ENCODE results near the gene PRKCB.

PRKCB gene

GRCh38 chr16:24152826-24153225 is 317.0 kb downstream of the PRKCB start:
- no peak for DNase-seq (ENCODE audit: low read depth in 2 of 3, low spot score in 2 of 3)

GRCh38 chr16:24156777-24157176 is 321.0 kb downstream of the PRKCB start:
- DNase-seq (ENCODE audit: low read depth in 2 of 3, low spot score in 2 of 3): no peak

- DNase-seq (ENCODE audit: low read depth in 2 of 3, low spot score in 2 of 3): no peak
Observed at GRCh38 chr16:24163935-24164334, 328.2 kb downstream of the PRKCB start.

GRCh38 chr16:24164416-24164815 is 328.6 kb downstream of the PRKCB start:
- no peak for DNase-seq (ENCODE audit: low read depth in 2 of 3, low spot score in 2 of 3)

GRCh38 chr16:24165273-24165672 is 329.5 kb downstream of the PRKCB start:
- no peak for DNase-seq (ENCODE audit: low read depth in 2 of 3, low spot score in 2 of 3)

- DNase-seq (ENCODE audit: low read depth in 2 of 3, low spot score in 2 of 3): no peak
Observed at GRCh38 chr16:24166661-24167528, 331.1 kb downstream of the PRKCB start.

- no peak for DNase-seq (ENCODE audit: low read depth in 2 of 3, low spot score in 2 of 3)
Observed at GRCh38 chr16:24168856-24169255, 333.1 kb downstream of the PRKCB start.

GRCh38 chr16:24170407-24170806 is 334.6 kb downstream of the PRKCB start:
- no peak for DNase-seq (ENCODE audit: low read depth in 2 of 3, low spot score in 2 of 3)

- no peak for DNase-seq (ENCODE audit: low read depth in 2 of 3, low spot score in 2 of 3)
Observed at GRCh38 chr16:24174504-24174903, 338.7 kb downstream of the PRKCB start.

GRCh38 chr16:24174957-24175356 is 339.2 kb downstream of the PRKCB start:
- DNase-seq (ENCODE audit: low read depth in 2 of 3, low spot score in 2 of 3): no peak

- DNase-seq (ENCODE audit: low read depth in 2 of 3, low spot score in 2 of 3): no peak
Observed at GRCh38 chr16:24178496-24178895, 342.7 kb downstream of the PRKCB start.

- DNase-seq (ENCODE audit: low read depth in 2 of 3, low spot score in 2 of 3): no peak
Observed at GRCh38 chr16:24180451-24180850, 344.7 kb downstream of the PRKCB start.

- no peak for DNase-seq (ENCODE audit: low read depth in 2 of 3, low spot score in 2 of 3)
Observed at GRCh38 chr16:24188021-24188542, 352.3 kb downstream of the PRKCB start.

GRCh38 chr16:24188751-24189318 is 353.1 kb downstream of the PRKCB start:
- no peak for DNase-seq (ENCODE audit: low read depth in 2 of 3, low spot score in 2 of 3)

GRCh38 chr16:24189941-24190340 is 354.2 kb downstream of the PRKCB start:
- DNase-seq (ENCODE audit: low read depth in 2 of 3, low spot score in 2 of 3): no peak

GRCh38 chr16:24191876-24192402 is 356.2 kb downstream of the PRKCB start:
- DNase-seq (ENCODE audit: low read depth in 2 of 3, low spot score in 2 of 3): no peak

GRCh38 chr16:24195221-24195620 is 359.4 kb downstream of the PRKCB start:
- no peak for DNase-seq (ENCODE audit: low read depth in 2 of 3, low spot score in 2 of 3)

GRCh38 chr16:24198807-24199533 is 363.2 kb downstream of the PRKCB start:
- DNase-seq (ENCODE audit: low read depth in 2 of 3, low spot score in 2 of 3): no peak

GRCh38 chr16:24203675-24204074 is 367.9 kb downstream of the PRKCB start:
- no peak for DNase-seq (ENCODE audit: low read depth in 2 of 3, low spot score in 2 of 3)

GRCh38 chr16:24204150-24204665 is 368.4 kb downstream of the PRKCB start:
- DNase-seq (ENCODE audit: low read depth in 2 of 3, low spot score in 2 of 3): no peak

GRCh38 chr16:24206926-24207325 is 371.1 kb downstream of the PRKCB start:
- DNase-seq (ENCODE audit: low read depth in 2 of 3, low spot score in 2 of 3): no peak

Measured in activated CD8-positive, alpha-beta memory T cell treated with anti-CD3 and anti-CD28 coated beads for 48 hours (primary cell).